ENCODE results near the gene C10orf71.
A peak's percentile ranks its signal among the peaks of the same experiment; 100 is the strongest.

Gene C10orf71

GRCh38 chr10:49332333-49332732 lies 33.4 kb downstream of the C10orf71 start:
- peak; percentile 21 for DNase-seq (ENCODE audit: low spot score)

DNA sequence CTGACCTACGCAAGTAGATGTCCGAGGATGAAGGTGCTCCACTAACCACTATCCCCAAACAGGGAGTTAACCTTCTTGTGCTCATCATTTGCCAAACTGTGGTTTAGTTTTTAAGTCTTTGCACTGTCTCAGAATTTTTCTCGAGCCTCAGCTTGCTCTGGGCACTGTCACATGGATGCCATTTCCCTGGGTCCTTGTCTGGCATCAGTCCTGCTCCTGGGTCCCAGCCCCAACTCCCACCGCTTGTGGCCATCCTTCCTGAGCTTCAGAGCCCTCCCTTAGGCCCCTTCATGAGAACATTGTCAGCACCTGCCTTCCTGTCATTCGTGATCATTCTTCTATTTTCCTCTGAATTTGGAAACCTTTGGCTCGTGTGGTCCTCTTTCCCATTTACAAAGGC lies 33.8 kb downstream of the C10orf71 start:
- DNase-seq (ENCODE audit: low spot score), result peak; percentile 16

- DNase-seq (ENCODE audit: low spot score), result peak; percentile 27
Measured at GRCh38 chr10:49333192-49333591, 34.2 kb downstream of the C10orf71 start.

- DNase-seq (ENCODE audit: low spot score), result no peak
Measured at GRCh38 chr10:49334964-49335363, 36.0 kb downstream of the C10orf71 start.

DNA sequence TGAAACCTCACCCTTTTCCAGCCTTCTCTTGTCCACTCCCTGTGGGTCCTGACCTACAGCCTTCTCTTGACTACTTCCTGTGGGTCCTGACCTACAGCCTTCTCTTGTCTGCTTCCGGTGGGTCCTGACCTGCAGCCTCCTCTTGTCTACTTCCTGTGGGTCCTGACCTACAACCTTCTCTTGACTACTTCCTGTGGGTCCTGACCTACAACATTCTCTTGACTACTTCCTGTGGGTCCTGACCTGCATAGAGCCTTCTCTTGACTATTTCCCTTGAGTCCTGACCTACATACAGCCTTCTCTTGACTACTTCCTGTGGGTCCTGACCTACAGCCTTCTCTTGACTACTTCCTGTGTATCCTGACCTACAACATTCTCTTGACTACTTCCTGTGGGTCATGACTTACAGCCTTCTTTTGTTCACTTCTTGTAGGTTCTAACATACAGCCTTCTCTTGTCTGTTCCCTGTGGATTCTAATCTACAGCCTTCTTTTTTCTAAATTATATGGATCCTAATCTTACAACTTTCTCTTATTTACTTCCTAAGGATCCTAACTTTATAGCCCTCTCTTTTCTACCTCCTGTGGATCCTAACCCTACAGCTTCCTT lies 36.5 kb downstream of the C10orf71 start:
- peak; percentile 11 for DNase-seq (ENCODE audit: low spot score)

DNA sequence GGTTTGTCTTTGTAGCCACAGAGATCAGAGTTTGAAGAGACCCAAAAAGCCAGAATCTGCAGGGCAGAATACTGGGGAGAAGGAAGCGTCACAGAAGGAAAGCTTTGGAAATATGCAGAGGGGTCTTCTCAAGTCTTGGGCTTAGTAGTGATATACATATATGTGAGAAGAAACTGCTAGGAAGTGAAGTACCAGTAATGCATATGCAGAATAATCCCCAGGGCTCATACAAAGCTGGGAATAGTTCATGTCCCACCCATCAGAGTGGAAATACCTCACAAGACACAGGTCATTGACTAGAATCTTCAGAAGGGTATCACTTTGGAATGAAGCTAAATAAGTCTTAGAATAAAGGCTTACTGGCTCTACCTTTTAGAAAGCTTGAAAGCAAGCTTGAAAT lies 39.6 kb downstream of the C10orf71 start:
- no peak for DNase-seq (ENCODE audit: low spot score)

DNA sequence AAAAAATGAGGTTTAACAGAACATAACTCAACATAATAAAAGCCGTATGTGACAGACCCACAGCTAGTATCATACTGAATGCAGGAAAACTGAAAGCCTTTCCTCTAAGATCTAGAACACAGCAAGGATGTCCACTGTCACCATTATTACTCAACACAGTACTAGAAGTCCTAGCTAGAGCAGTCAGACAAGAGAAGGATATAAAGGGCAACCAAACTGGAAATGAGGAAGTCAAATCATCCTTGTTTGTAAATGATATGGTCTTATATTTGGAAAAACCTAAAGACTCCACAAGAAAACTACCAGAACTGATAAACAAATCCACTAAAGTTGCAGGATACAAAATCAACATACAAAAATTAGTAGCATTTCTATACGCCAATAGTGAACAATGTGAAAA lies 45.9 kb downstream of the C10orf71 start:
- no peak for DNase-seq (ENCODE audit: low spot score)

DNA sequence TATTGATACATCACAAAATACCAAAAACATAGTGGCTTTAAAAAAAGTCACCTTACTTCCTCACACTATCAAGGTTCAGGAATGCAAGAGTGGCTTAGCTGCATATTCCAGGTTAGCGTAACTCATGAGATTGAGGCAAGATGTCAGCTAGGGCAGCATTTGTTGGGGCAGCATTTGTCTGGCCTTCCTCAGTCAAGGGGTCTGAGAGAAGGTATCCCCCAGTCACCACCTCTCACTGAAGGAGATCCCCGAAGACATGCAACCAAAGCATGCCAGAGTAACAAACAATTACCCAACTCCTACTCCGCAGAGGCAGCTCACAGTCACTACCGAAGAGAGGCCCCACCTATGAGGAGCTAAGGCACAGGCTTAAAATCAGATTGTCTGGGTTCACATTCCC lies 48.4 kb downstream of the C10orf71 start:
- no peak for DNase-seq (ENCODE audit: low spot score)

DNA sequence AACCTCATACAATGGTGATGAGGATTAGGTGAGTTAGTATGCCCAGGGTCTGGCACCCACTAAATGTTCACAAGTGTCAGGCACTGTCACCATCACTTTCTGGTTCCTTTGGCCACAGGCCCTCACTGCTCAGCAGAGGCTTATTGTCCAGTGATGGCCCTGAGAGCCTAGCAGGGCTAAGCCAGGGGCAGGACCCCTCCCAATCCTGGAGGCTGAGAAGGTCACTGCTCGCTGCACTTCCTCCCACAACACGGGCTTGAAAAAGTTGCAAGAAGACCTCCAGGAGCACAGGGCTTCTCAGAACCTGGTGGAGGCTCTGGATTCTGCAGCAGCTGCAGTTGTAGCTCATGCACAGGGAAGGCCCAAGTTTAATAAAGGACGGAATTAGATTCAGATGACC lies 48.9 kb downstream of the C10orf71 start:
- DNase-seq (ENCODE audit: low spot score), result no peak

GRCh38 chr10:49348593-49348992 lies 49.6 kb downstream of the C10orf71 start:
- DNase-seq (ENCODE audit: low spot score), result no peak

GRCh38 chr10:49349390-49349789 lies 50.4 kb downstream of the C10orf71 start:
- DNase-seq (ENCODE audit: low spot score), result no peak

GRCh38 chr10:49350138-49350537 lies 51.2 kb downstream of the C10orf71 start:
- DNase-seq (ENCODE audit: low spot score), result no peak

GRCh38 chr10:49350846-49351532 lies 52.0 kb downstream of the C10orf71 start:
- no peak for DNase-seq (ENCODE audit: low spot score)

DNA sequence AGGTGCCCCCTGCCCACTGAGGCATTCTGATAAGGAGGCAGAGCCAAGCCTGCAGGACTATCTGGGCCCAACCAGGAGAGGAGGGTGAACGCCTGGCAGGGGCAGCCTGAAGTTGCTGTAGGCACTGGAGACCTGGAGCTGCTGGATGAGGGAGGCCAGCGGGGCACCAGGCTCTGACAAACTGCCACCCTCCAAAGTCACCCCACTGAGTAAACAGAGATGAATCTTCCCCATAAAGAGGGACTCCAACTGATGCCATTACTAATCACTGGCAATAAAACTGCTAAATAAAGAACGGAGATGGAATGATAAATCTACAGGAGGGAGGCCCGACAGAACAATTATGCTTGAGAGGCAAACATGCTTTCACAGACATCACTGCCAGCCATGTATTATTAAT lies 52.7 kb downstream of the C10orf71 start:
- no peak for DNase-seq (ENCODE audit: low spot score)

GRCh38 chr10:49352323-49352722 lies 53.4 kb downstream of the C10orf71 start:
- DNase-seq (ENCODE audit: low spot score), result no peak

- no peak for DNase-seq (ENCODE audit: low spot score)
Measured at GRCh38 chr10:49353026-49353894, 54.3 kb downstream of the C10orf71 start.

GRCh38 chr10:49353895-49354566 lies 55.1 kb downstream of the C10orf71 start:
- no peak for DNase-seq (ENCODE audit: low spot score)

DNA sequence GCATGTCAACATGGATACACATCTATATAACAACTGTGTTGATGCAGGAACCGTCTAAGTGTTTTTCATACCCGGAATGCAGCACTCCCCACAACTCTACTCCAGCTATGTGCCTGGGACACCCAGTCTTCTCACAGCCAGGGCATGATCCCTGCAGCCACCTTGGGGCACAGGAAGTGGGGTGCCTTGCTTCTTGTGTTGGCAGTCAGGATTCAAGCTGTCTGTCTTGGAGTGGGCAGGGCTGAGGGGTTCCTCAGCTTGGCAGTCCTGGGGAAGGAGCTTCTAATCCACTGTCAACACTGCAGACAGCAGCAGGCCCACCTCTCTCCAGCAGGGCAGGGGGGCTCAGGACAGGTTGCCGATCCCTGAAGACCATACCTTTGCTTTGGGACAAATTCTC lies 55.6 kb downstream of the C10orf71 start:
- no peak for DNase-seq (ENCODE audit: low spot score)

DNA sequence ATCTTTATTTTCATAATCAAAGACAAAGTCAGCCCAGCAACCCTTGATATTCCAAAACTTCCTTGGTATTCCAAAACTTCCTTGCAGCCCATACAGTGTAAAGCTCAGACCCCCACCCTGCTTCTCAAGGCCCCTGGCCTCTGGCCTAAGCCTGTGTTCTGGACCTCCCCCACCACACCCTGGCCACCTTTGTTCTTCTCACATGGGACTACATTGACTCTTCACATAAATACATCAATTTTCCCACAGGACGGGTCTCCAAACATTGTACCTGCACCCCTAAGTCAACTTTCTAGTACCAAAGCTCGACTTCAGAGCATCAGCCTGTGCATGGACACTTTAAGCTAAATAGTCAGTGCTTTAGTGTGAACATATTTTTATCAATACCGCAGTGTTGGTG lies 56.3 kb downstream of the C10orf71 start:
- DNase-seq (ENCODE audit: low spot score), result no peak

GRCh38 chr10:49356181-49356580 lies 57.2 kb downstream of the C10orf71 start:
- DNase-seq (ENCODE audit: low spot score), result no peak

DNA sequence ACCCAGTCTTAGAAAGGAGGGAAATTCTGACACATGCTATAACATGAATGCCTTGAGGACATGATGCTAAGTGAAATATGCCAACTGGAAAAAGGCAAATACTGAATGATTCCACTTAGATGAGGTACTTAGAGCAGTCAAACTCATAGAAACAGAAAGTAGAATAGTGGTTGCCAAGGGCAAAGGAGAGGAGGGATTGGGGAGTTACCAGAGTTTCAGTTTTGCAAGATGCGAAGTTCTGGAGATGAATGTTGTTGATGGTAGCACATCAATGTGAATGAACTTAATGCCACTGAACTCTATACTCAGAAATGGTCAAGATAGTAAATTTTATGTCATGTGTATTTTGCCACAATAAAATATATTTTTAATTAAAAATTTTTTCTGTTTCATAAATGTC lies 58.0 kb downstream of the C10orf71 start:
- DNase-seq (ENCODE audit: low spot score), result no peak

GRCh38 chr10:49357910-49358309 lies 58.9 kb downstream of the C10orf71 start:
- DNase-seq (ENCODE audit: low spot score), result no peak

Data from ecto neural progenitor cell (in vitro differentiated cells).